C1 segment of cervical spinal cord (tissue), 14 donors: ENCODE results near the gene SLC35F3.

Source experiments
- DNase-seq, 14 donors: peaks; one replicate each; lab custom pipeline; 2025; lab: John Stamatoyannopoulos, UW

SLC35F3 gene

DNA sequence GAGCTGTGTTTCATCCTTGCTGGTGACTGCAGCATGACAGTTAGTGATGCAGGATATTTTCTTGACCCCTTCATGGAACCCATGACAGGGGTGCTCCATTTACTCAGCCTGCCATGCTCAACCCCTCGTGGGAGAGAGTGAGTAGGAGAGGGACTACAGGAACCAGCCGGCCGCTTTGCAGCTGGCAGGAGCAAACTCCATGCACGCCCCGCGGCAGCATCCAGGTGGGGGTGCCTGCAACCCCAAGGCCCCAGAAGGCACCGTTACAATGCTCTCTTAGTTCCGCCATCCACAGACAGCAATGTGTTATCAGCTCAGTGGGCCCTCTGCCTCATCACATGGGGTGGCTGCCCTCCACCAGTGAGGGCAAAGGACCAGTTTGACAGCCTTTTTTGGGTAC lies 135.1 kb downstream of the SLC35F3 start:
- no peak for DNase-seq

DNA sequence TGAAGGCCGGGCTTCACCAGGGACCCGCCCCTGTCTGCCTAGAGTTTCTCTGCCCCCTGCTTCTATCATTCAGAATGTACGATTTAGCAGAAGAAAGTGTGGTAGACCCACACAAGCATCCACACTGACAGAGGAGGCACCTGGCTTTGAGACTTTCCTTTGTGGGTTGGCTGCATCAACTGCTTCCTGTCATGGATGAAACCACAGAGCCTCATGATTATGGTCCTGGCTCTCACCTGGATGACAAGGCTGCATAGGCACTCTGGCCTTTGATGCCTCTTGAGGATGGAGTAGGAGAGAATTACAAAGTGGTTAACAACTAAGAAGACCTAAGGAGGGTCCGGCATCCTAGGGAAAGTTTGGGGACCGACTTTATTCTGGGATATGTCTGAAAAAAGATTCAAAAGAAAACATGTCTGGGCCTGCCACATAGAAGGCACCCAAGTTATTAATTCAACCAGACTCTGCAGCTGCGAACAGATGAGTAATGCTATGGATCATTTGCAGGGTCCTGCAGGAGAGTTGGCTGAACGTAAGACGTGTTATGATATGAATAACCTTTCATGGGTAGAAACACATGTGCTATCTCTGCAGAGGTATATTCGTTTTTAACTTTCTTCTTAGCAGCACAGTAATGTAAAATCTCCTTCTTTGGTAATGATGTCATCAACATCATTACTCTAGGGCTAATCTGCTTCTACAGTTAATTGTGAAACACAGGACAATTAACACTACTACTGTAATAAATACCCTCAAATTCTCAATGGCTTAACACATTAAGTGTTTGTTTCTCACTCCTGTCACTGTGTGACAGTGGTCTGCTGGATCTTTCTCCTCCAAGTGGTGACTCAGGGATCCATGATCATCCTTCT lies 136.2 kb downstream of the SLC35F3 start:
- DNase-seq = no peak

DNA sequence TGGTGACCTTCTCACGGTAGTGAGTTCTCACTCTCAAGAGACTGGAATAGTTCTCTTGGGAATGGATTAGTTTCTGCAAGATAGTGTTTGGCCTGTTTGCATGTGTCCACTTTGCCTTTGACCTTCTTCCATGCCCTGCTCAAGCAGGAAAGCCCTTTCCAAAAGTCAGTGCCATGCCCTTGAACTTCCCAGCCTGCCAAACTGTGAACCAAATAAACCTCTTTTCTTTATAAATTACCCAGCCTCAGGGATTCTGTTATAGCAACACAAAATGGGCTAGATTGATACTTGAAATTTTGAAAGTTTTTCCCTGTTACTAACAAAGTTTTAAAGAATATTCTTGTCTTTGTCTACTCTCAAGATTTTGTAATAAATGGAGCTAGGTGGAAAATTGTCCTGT lies 139.6 kb downstream of the SLC35F3 start:
- no peak for DNase-seq

DNA sequence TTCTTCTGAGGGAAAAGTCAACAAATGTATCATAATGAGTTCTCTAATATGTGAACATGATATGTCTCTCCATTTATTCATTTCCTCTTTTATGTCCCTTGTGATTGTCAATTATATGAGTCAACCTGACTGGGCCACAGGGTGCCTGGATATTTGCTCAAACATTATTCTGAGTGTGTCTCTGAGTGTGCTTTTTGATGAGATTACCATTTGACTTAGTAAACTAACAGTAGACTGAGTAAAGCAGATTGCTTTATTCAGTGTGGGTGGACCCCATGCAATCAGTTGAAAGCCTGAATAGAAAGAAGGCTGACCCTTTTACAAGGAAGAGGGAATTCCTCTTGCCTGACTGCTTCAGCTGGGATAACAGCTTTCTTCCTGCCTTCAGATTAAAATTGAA lies 142.6 kb downstream of the SLC35F3 start:
- no peak for DNase-seq

DNA sequence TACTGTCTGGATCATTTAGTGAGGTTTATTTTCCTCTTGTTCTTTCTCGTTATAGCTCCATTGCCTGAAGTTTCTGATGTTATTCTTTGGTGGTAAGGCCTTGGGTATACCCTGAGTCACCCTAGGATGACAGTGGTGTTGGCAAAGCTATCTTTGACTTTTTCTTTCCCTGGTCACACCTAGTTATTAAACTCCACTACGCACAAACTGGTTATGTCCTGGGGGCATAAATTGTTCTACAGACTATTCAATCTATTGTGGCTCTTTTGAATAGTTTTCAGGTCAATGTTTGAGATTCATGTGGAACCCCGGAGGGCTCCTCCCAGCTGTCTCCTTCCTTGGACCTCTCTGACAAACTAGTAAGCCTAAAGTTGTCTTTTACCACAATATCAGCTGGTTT lies 157.7 kb downstream of the SLC35F3 start:
- DNase-seq = no peak

DNA sequence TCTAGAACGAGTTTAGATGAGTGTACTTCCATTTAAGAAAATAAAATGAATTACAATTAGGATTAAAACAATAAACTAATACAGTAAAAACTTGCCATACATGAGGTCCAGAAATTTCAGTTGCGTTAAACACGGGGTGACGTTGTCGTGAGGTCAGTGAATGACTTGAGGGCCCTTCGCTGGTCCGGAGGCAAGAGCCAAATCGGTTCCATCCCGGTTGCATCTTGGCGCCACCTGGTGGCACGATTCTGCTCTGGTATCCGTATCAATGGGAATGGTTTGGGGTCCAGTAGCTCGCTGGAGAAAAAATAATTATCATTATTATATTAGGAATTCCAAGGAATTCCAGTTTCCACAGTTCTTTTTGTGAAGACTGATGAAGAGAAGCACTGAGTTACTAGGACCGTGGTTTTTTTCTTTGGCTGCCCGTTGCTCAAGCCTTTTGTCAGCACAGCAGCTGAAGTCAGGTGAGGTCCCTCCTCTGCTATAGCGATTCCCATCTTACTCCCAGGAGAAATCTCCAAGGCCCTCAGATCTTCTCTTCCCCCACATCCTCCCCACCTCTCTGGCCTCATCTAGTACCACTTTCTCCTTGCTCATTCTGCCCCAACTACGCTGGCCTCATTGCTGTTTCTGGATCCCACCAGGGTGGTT lies 161.4 kb downstream of the SLC35F3 start:
- peak in 9 of 14 donors; percentile 2 to 59 (median 27) for DNase-seq

DNA sequence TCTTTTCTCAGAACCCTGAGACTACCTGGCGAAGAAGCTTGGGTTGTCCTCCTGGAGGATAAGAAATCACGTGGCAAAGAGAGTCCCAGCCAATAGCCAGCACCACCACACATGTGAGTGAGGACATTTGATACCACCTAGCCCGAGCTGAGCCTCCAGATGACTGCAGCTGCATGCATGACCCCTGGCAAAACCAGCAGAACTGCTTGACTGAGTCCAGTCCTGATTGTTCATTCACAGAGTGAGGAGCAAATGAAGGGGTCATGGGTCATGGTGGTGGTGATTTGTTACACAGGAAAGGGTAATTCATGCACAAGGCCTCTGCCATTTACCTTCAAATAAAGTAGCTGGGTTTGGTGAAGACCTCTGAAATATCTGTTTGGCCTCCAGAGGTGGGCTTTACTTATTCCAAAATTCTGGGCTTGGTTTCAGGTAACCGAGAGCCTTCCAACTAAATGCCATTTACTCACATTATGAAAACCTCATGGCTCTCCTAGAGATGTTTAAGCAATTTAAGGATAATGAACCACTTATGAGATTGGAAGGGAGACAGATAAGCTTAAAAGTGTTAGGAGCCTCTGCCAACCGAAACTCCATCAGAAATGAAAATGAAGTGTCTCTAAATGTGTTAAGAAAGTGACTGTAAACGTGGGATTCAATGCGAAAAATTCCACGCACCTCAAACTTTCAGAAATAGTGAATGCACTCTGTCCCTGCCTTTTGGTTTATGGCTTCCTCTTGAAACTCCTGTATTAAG lies 163.3 kb downstream of the SLC35F3 start:
- DNase-seq = no peak

DNA sequence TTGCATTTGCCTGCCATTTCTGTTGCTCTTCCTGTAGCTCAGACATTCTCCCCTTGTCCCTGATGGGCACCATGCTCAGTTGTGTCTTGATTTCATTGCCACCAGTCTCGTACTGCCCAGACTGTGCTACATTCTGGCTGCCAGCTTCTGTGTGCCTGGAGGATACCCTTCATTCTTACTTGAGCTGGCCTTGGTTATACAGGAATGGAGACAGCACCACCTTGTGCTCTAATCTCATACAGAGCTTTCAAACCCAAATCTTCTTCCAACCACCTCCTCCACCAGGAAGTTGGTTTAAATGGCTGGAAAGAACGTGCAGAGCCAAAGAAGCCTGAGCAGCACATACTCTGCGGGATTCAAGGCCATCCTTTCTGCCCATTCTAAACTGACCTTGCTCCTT lies 165.3 kb downstream of the SLC35F3 start:
- peak in 1 of 14 donors; percentile 24 for DNase-seq

DNA sequence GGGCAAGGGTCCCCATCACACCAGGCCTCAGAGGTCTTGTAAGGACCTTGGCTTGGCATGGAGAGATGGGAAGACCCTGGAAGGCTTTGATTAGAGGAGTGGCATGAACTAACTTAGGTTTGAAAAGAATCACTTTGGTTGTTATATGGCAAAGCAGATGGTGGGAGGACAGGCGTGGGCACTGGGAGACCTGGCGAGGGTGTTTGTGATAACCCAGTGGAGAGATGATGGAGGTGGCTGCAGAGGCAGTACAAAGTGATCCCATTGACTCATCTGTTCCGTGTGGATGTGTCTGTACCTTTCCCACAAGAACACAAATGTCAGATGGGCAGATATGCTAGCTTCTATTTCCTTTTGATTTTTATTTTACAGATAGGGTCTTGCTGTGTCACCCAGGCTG lies 168.3 kb downstream of the SLC35F3 start:
- DNase-seq = no peak

DNA sequence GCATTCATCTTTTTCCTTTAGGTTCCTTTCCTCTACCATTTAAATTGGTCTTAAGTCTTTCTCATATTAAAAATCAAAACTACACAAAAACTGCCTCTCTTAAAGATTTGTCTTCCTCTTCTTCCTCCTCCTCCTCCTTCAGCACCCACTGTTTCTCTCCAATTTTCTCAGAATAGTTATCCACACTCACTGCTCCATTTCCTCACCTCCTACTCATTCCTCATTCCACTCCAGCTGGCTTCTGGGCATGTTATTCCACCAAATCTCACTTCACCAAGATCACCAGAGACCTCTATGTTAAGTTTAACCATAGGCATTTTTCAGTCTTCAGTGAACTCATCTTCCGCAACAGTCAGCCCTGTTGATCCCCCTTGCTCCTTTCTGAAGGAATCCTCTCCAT lies 173.7 kb downstream of the SLC35F3 start:
- DNase-seq = no peak

DNA sequence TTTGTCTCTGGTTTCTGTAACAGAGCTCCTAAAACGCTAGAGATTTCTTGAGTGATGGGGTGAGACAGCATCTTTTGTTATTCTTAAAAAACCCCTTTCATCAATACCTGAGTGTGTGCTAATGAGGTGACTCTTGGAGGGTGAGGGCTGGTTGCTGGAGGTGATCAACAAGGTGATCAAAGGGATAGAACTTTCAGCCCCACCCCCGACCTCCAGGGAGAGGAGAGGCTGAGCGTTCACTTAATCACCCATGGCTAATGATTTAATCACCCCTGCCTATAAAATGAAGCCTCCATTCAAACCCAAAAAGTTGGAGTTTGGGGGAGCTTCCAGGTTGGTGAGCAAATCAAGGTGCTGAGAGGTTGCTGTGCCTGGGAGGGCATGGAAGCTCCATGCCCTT lies 175.4 kb downstream of the SLC35F3 start:
- DNase-seq = no peak

DNA sequence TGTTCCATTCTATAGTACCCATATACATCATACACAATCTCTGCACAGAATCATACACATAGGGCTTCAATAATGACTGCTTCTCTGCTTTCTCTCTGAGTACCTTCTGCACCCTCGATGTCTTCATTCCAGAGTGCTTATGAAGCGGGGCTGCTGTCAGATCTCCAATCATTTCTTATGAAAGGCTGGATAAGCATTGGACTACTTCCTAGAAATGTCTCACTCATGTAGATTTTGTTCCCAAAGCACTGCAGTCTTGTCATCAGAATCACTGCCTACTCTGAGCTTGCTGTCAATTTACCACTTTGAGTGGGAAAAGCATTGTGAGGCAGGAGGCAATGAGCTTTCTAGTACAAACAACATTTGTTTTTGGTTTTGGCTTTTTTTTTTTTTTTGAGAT lies 179.0 kb downstream of the SLC35F3 start:
- no peak for DNase-seq

DNA sequence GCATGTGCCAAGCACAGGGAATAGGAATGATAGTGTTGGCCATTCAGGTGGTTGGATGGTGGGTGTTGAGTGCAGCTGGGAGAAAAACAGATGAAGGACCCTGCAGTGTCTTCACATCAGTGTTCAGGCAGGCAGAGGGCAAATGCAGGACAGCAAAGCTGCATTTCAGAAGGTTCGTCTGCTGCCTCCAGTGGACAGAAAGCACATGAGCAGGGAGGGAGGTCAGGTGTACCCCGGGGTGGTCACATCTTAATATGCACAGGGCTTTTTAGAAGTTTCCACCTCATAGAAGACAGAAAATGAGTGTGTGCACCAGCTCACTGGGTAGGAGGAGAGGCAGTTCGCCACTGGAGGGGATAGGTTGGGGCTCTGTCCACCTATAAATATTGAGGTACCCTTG lies 184.9 kb downstream of the SLC35F3 start:
- no peak for DNase-seq

DNA sequence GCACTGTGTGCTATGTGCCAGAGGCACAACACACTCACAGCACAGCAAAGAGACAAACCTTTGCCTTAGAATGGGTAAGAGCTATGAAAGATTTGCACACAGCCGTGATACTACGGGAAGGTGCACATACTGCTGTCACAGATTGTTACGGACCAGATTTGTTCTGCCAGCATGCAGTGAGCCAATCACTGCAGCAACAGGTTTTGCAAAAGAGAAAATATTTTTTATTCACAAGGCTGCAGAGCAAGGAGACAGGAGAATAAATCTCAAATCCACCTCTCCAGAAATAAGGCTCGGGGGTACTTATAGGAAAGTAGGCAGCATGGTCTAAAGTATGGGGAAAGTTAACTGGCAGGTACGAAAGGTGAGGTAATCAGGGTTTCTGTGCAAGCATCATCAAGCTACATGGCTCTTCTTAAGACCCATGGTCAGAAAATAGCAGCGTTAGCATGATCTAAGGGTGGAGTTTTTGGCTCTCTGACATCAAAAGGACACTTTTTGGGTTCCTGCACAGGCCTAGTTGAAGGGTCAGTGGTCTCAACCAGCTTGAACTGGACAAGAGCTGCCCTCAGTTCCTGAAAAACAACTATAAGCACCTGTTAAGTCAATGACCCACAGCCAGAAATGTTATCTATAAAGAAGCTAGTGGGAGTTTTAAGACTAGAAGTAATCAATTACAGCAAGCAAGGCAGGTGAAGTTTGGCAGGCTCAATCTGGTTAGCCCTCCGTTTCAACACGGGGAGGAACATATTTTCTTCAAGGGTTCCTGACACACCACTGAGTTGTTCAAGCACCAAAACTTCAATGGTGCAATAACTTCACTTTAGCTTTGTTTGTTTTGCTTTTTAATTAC lies 186.0 kb downstream of the SLC35F3 start:
- DNase-seq = no peak

DNA sequence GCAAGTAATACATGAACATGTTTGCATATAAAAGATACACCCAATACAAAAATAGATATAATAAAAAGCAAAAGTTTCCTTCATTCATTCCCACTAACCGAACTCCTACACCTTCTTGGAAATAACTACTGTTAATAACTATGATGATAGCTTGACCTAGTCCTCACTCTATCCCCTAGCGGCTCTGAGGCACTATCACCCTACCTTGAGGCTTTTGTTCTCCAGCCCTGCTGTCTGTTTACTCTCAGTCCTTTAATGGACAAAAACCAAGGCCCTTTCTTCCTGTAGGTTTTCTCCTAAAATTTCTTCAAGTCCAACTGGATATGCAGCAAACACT lies 186.6 kb downstream of the SLC35F3 start:
- DNase-seq = no peak

DNA sequence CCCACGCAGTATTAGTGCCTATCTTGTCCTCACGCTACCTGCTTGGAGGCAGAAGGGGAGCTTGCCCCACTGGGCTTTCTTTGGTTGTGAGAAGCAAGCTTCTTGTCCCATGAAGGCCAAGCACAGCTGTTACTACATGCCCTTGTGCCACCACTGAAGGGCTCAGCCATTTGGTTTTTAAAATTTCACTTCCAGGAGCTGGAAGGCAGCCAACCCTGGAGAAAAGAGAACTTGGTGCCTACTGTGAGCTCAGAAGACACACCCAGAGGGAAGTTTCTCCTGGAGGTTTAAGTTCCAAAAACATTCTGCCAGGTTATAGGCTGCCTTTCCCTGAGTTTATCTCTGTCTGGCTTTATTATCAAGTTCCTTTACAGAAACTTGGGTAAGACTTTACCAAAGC lies 187.4 kb downstream of the SLC35F3 start:
- DNase-seq = no peak

DNA sequence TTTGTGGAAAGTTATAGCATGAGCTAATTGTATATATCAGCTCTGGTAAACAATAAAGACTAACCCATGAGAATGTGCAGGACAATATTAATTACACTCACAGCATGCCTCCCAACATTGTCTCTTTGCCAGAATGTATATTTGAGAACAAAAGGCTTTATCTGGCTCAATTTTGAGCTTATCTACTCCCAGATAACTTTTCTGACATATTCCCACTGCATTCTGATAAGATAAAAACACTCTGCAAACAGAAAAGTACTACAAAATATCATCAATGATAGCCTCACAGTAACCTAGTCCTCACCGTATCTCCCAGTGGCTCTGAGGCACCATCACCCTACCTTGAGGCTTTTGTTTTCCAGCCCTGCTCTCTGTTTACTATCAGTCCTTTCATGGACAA lies 188.6 kb downstream of the SLC35F3 start:
- DNase-seq = no peak

DNA sequence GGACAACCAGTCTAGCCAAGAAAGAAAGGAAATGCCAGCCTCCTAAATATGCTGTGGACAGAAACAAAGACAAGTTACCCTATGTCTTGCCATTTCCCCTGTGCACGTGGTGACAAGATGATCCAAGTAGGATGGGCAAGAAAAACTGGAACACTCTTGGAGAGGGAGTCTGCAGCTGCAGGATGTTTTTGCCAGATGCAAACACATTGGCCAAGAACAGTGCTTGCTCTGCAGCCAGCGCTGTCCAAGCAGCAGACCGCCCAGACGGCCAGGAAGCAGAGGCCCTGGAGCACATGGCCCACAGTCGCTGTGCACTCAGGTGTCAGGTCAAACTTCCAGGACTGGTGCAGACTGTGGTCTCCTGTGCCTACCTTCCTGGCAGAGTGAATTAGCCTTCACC lies 189.3 kb downstream of the SLC35F3 start:
- DNase-seq = peak in 3 of 14 donors; percentile 7 to 43 (median 8)

DNA sequence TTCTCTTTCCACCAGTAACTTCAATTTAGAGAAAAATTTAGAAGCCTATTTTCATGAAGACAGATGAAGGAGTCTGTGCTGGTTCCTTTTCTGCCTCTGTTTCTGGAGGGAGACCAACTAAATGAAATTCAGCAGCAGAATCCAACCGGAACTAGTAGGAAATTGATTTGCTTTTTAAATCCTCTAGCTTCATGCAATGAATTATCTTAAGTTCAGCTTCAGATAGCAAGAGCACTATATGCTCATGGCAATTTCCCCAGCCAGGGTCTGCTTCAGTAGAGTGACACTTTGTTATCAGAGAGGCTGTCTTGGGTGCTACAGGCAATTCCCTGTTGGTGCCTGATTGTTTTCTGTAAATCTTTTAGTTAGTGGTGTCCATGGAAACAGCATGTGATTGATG lies 189.7 kb downstream of the SLC35F3 start:
- DNase-seq = no peak

DNA sequence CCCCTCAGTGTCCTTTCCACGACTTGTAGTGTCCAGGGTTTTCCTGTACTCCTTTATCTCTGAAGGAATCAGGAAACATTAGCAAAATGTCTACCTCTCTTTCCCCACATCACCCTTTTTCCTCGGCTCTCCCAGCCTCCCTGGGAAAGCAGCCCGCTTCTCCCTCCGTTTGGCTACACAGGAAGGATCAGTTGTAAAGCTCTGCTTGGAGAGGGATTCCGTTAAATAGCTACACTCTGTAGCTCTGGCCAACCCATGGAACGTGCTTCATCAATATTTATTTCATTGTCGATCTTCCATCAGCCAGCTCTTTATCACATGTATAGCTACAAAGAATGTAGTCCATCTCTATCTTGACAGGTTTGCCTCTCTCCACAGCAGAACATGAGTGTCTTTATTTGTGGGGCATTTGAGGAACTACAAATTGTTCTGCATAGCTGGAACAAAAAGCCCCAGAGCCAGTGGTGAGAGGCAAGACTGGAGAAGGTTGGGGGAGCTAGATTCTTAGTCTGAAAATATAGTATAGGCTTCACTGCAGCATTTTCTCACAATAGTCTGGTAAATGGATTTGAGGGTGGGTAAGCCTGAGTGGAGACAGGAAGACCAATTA lies 191.8 kb downstream of the SLC35F3 start:
- DNase-seq = no peak

DNA sequence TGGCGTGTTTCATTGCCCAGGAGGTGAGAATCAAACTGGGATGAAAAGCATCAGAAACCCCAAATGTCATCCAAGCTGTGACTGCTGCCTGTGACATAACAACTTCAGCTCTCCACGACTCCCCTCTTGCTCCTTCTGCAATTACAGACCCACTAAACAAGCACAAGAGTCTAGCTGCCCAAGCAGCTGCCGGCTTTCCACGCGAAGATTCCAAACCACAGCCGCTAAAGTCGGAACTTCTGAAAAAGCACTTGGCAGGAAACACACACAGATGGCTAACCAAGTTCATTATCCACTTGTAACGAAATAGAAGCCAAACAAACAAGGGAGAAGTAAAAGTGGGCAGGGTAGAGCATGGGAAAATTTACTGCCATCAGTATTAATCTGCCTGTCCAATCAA lies 198.1 kb downstream of the SLC35F3 start:
- no peak for DNase-seq
